CD4-positive, alpha-beta T cell treated with Interleukin-2 at 100 ng/mL for 4 hours (primary cell): Measurements from ENCODE around the gene JMJD1C.
"Not testable (repeated sequence)": the region's sequence is repeated elsewhere in the genome, so short reads cannot be mapped to it uniquely, and the experiment has no call there.

Experiments
- DNase-seq: peaks from one replicate; pipeline ENCODE4 v3.0.0-alpha.2; 2020; ENCODE audit warnings: low spot score

The JMJD1C gene

DNA sequence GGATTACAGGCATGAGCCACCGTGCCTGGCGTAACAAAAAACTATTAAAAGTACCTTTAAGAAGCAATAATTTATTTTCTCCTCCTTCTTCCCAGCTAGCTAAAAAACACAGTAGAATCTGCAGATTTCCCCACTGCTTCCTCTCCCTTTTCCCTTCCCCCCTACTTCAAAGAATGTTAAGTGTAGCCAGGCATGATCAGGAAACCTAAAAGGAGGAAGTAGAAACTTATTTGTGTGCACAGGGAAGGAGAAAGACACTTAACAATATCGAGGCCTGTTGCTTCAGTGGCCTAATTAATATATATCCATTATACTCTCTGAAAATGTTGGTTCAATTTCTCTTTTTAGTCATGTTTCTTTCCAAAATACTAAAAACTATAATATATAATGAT, 204.9 kb downstream of the JMJD1C start:
- DNase-seq: no peak

DNA sequence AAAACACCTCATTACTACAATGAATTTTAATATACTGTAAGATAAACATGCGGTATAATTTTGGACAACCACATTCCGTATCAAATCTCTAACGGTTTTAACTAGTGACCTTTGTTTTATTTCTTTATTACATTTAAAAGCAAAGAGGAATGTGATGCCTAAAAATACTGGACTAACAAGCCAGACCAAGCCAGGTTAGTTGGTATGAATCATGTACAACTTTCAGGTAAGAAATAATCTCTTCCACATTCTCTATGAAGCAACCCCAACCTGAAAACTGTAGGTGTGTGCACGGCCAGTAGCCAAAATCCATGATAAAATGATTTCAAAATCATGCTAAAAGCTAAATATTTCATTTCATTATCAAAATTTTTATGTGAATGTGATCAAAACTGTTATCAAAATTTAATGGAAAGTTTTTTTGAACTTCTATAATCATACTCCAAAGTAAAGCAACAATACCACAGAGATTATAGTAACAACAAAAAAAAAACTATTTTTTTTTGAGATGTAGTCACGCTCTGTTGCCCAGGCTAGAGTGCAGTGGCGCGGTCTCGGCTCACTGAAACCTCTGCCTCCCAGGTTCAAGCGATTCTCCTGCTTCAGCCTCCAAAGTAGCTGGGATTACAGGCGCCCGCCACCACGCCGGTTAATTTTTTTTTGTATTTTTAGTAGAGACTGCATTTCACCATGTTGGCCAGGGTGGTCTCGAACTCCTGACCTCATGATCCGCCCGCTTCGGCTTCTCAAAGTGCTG, 205.5 kb downstream of the JMJD1C start:
- DNase-seq: no peak

DNA sequence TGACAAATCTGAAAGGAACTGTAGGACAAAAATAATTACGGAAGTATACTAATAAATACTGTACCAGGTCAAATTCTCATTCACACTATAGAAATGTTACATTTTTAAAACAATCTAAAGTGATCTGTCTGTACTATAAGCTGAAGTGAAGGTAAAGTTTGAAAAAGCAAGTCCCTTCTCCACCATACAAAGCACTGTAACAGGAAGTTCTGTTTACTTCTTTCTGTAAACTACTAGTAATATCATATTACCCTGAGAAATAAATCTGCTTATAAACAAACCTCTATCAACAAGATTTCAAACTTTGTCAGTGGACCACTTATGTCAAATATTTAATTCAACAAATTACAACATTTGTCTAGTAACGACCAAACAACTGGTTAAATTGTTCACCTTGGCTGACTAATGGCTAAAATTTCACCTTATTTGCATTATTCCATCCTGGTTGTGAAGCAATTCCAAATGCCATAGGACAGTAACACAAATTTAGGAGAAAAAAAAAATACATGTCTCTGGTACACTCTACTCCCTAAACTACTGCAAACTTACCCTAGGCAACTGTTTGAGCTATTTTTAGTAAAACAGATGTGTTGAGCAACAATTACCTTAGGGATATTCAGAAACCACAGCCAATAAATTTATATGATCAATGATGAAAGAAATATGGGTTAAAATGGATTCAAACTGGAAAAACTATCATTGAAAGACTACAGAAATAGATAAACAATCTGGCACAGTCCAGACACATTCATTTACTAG, 206.7 kb downstream of the JMJD1C start:
- no peak for DNase-seq

DNA sequence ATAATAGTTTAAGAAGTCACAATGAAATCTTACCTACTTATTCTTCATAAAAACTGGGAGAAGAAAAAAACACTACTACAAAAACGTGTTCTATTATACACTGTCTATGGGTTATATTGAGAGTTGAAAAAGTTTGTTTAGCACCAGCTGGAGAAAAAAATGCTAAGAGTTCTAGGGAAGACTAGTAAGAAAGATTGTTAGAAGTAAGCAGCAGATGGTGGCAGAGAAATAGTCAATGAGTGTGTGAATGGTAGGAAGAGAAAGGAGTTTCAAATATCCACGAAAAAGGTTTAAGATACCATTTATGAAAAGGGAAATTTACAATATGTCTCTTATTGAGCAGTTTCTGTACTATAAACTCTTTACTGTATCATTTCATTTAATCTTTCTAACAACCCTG, 208.0 kb downstream of the JMJD1C start:
- DNase-seq: no peak

DNA sequence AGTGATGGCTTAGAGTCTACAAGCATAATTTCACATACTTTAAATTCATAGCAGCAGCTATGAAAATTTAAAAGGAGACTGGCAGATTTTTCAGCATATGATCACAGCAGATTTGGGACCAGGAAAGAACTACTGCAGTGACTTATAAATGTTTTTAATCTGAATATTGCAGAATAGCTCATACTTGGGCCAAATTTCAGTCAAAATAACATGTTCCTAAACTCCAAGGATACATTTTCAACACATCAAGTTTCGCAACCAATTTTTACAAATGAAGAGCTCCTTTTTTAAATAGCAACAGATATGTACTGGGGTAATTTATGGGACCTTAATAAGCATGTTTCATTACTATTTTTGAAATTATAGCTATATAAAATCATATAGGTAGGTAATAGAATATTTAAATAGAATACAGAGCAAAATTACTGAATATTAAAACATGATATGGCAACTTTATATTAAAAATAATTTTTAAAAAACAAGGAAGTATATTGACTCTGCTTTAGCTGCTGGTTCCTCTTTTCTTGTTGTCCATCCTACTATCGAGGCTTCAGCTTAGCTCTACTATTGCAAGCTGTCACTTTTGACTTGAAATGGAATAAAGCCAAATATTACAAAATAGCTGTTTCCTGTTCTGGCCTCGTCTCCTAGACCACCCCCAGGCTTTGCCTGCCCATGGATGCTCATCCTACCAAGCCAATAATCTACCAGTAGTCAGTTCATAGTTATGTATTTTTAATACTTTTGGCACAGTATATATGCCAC, 209.6 kb downstream of the JMJD1C start:
- no peak for DNase-seq

DNA sequence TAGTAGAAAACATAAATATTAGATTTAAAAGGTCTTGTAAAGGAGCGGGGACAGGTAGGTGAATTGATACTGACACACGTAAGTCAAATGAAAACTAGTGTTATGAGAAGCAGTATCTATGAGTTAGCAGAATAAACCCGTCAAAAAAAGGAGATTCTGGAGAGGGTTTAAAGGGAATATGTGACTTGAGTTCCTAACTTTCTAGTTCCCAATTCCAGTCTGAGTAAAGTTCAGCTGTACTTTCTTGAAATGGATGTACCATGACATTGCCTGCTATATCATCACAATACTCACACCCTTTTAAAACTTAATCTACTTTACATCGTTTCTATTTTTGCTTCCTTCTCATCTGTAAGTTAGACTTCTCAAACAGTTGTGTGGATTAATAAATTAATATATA, 210.5 kb downstream of the JMJD1C start:
- DNase-seq: no peak

DNA sequence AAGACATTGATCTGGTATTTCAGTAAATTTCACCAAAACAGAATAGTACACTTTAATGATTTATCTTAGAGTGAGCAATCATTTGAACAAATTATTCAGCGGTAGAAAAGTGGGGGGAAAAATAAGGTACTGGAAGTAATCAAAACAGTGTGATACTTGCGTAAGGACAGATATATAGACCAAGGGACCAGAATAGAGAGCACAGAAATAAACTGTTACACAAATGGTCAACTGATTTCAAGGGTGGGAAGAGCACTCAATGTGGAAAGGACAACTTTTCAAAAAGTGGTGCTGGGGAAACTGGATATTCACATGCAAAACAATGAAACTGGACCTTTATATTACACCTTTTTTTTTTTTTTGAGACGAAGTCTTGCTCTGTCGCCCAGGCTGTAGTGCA, 212.7 kb downstream of the JMJD1C start:
- DNase-seq: no peak

DNA sequence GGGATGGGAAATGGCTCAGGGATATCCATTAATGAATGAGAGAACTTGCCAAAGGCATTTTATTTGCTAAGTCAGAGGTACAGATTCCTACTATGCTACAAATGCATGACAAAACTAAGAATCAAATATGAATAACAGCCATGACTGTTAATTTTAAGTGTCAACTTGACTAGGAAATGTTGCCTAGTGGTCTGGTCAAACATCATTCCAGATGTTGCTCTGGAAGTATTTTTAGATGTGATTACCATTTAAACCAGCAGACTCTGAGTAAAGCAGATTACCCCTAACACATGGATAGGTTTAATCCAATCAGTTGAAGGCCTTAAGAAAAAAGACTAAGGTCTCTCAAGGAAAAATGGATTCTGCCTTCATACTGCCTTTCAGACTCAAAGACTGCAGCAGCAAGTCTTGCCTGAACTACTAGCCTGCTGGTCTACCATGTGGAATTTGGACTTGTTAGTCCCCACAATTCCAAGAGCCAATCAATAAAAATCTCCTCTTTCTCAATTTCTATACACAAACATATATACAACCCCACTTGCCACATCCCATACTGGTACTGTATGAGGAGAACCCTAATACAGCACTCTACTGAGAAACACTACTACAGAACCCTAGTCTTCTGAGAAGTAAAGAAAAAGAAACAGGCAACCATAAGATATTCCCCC, 213.5 kb downstream of the JMJD1C start:
- no peak for DNase-seq

DNA sequence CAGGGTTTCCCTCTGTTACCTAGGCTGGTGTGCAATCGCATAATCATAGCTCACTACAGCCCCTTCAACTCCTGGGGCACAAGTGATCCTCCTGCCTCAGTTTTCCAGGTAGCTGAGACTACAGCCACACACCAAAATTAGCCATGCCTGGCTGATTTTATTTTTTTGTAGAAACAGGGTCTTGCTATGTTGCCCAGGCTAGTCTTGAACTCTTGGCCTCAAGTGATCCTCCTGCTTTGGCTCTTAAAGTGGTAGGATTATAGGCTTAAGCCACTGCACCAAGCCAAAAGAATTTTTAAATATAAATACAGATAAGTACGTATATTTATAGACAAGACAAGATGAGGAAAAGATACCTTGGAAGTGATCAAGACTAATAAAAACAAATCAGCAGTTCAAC, 215.7 kb downstream of the JMJD1C start:
- DNase-seq: no peak

DNA sequence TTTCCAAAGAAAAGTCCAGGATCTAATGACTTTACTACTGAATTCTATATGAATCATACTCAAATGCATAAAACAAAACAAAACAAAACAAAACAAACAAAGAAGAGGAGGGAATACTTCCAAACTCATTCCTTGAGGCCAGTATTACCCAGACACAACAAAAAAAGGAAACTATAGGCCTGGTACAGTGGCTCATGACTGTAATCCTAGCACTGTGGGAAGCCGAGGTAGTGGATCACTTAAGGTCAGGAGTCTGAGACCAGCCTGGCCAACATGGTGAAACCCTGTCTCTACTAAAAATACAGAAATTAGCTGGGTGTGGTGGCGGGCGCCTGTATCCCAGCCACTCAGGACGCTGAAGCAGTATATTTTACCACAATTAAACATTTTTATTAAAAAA, 218.0 kb downstream of the JMJD1C start:
- DNase-seq: no peak

DNA sequence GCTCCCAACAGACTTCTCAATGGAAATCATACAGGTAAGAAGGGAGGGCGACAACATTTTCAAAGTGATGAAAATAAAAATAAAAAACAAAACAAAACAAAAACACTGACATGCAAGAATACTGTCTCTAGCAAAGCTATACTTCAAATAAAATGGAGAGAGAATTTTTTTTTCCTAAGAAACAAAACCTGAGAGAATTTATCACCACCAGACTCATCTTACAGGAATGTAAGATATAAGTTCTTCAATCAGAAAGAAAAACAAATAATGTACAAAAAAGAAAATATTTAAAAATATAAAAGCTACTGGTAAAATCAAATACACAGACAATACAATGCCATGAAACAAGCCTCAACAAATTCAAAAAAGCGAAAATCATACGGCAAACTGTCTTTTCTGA, 219.4 kb downstream of the JMJD1C start:
- DNase-seq: no peak

DNA sequence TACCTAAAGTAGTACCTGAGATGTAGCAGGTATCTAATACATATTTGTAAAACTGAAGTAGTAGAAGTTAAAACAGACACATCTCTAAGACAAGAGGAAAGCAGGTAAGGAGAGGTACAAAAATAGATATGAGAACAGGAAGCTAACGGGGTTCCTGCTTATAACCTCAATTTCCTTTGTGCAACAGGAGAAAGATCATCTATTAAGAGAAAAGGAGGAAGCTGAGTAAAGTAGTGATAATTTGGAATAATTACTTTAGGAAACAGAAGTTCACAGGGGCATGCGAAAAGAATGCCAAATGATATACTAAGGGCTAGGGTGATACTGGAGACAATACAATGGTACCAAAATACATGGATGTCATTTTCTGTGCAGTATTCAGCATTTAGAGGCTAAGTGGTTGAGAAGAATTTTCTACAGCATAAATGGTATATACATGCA, 223.9 kb downstream of the JMJD1C start:
- DNase-seq: no peak

DNA sequence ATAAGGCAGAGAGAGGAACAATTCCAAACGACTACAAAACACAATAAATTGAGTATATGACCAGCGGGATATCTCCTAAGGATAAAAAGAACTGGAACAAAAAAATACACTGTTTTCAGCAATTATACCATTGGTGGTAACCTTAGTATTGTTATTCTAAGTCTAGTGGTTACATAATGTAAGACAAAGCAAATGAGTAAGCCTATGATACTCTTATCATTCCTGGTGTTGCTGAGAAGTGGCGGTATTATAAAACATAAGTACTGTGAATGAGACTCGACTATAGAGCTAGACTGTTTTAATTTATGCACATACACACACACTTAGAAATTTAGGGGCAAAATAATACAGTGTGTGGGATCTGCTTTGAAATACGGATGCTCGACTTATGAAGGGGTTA, 225.0 kb downstream of the JMJD1C start:
- no peak for DNase-seq

DNA sequence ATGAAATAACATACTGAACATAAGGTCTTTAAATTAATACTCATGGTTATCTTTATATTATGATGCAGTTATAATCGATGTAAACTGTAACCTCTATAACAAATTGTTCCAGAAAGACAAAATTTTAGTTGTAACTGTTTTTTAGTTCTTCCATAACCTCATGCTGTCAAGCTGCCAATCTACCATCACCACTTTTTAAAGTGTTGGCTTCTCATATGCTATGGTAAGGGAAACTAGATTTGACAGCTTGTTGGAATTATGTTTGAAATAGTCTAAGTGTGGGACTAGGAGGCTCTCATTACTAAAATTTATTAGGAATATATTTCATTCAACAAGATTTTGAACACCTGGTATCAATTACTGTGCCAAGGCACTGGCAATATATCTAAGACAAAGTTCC, 227.3 kb downstream of the JMJD1C start:
- DNase-seq: no peak

DNA sequence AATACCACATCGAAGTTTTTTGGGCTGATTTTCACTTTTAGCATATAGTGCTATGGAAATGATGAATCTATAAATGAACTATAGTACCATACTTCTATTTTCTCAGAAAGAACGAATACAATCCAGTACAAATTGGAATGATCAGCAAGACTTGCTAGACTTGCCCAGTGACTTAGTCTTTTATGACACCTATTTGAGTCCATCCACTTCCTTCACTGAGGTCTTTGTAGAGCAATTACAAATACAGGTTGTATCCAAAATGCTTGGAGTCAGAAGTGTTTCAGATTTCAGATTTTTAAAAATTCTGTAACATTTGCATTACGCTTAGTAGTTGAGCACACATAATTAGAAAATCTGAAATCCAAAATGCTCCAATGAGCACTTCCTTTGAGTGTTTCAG, 228.4 kb downstream of the JMJD1C start:
- DNase-seq: no peak

DNA sequence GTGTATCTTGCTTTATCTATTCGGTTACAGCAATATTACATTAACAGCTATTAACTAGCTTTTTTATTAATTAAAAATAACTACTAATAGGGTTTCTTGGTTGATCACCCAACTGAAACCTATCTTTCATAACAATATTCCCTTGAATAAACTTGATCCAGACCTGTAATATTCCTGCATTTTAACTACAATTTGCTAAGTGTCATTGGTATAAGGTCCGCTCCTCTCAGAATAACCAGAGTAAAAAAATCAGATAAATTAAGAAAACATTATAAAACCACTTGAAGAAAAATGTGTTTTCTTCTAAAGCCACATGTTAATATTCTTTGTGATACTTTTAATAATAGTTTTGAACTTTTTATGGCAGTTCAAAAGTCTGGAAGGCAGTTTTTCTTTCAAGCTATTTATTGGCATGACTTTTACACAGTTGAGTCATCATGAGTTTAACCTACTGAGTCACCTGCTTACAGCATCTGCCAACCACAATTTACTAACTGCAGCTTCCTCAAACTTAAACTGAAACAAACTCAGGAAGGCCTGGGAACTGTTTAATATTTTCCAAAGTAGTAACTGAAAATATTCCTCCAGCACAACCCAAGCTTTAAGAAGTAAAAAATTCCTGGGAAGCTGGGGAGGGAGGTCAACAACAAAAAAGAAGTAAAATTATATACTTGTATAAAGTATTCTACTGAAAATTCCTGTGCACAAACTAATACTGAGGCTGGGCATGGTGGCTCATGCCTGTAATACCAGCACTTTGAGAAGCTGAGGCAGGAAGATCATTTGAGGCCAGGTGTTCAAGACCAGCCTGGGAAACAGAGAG, 229.5 kb downstream of the JMJD1C start:
- peak; percentile 64 for DNase-seq

DNA sequence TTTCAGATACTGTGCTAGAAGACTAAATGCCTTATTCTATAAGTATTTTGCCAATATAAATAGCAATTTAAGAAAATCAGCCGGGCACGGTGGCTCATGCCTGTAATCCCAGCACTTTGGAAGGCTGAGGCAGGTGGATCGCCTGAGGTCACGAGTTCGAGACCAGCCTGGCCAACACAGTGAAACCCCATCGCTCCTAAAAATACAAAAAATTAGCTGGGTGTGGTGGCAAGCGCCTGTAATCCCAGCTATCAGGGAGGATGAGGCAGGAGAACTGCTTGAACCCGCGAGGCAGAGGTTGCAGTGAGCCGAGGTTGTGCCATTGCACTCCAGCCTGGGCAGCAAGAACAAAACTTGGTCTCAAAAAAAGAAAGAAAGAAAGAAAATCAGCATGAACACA, 230.6 kb downstream of the JMJD1C start:
- DNase-seq: not testable (repeated sequence)

DNA sequence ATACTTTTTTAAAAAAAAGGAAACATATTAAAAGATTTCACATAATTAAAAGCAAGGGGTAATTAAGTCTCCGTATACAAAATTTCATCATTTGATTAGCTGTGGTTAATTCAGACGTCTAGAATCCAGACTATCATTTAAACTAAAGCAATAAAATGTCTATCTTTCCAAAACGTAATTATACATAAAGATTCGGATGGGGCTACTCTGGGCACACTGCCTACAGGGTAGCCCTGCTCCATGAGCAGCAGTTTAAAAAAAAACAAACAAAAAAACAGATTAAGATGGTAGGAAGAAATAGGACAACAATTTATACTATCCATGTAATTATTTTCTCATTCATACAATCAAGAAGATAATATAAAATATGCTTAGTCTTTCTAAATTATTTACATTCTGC, 236.6 kb downstream of the JMJD1C start:
- DNase-seq: no peak

DNA sequence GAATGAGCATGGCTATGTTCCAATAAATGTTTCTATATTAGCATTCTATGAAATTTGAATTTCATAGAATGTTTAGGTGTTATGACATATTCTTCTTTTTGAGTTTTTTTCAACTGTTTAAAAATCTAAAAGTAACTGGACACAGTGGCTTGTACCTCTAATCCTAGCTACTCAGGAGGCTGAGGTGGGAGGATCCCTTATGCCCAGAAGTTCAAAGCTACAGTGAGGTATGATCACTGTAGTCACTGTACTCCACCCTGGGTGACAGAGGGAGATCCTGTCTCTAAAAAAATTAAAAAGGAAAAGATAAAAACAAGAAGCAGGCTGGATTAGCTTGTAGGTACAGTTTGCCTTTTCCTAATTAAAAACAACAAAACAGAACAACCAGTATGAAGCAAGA, 237.5 kb downstream of the JMJD1C start:
- no peak for DNase-seq

DNA sequence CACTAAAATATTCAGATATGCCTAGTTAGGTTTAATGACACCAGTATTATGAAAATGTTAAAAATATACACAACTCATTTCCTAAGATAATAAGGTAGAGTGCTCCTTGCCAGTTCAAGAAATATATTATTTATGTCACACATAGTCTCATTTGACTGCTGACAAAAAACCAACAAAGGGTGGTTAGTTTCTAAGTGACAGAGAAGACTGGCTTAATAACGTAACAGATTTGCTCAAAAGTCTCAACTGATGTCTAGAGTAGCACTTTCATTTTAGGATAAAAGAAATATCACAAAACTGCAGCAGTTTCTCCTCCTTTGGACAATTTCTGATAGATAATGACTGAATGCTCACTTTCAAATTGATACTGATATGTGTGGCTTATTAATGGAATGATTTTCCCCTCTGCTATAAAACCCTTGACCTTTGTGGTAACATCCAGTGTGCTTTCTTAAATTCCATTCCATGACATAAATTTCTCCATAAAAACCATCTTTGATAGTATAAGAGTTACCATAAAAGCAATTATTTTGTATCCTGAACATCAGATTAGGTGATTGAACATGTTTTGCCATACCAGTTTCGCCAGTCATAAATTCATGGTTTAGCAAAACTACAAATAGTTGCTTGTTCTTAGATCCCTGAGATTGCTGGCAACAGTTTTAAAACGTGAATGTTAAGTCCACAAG, 238.4 kb downstream of the JMJD1C start:
- no peak for DNase-seq

DNA sequence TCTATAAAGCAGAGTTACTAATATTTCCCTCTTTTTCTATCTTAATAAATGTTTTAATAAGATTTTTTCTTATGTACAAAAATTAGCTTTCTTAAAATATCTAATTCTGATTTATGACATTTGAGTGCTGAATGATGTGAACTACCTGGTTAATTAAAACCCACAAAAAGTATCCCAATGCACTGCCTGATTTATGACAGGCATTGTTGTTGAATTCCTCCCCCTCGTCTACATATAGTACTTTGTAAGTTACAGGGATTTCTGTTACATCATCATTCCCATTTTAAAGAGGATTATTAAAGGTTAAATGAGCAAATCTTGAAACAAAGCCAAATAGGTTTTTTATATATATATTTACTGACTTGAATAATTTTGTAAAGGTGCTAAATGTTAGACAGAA, 241.5 kb downstream of the JMJD1C start:
- DNase-seq: no peak
